ENCODE results near the gene VSTM4.

- TF ChIP-seq CTCF (IDR thresholded peaks at IDR 0.05) (no peak), POLR2A (IDR thresholded peaks at IDR 0.05) (no peak)
Observed at GRCh38 chr10:49113741-49114141, 1.6 kb downstream of the VSTM4 start.

Measured in ovary (tissue), 3 donors.